ENCODE measurements around the gene C19orf47. TPM values are rescaled to one million over a fixed set of nuclear protein-coding genes. Genes with fewer than 3 reads are reported as not detected.

C19orf47 gene
- total and polyA plus RNA-seq, 2 donors (not counting 3 experiments of a cell fraction or from before 2014, with no cell fraction given) = 16.4 to 27.0 TPM

DNA sequence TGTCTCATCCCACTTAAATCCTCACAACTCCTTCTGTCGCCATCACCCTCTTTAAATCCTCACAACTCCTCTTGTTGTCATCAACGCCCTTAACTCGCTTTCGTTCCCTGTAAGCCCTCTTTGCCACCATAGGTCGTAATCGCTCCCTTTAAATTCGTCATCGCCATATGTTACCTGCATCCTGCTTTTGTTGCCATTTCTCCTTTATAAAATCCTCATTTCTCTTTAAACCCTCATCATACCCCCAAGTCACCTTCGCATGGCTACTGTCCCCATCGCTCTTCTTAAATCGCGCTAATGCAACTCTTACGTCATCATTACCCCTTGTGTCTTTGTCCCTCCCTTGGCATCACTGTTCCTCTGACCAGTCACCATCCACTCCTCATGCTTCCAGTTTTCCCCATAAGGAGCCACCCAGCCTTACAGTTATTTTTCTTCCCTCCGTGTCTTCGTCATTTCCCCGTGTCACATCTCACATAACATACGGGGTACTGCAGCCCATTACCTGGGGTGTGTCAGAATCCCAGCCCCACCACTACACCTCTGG lies 837 bp upstream of the C19orf47 start:
- intact Hi-C loops (cut with micrococcal nuclease) (loop anchor here (1.0 to 5.0 kb wide), 6 partner anchors 53 to 248 kb away; partner anchors contain the start of genes AKT2, BLVRB and SPTBN4), dilution Hi-C loops (cut with MboI; ENCODE audit: extremely low pct_ligation_motif_present, low sequenced_read_pairs) (no loop called here)
- DNase-seq (ENCODE audit: low read depth, low spot score) = peak; percentile 55
- TSS peak; percentile 68 for BruUV-seq (replicated peaks)
- peak overlapping the region; percentile 97 for H3K4me2 ChIP-seq (ENCODE audit: insufficient read depth, low read length)
- peaks cover 13% of the 10 kb centered on the region for H3K4me1 ChIP-seq (ENCODE audit: control insufficient read depth, extremely low read depth, insufficient read depth, low read length)
- no peak for FAIRE-seq
- TF ChIP-seq JUN (IDR thresholded peaks at IDR 0.05; ENCODE audit: borderline replicate concordance, insufficient read depth, insufficient read length, low read depth) = no peak
- H3K79me2 ChIP-seq (ENCODE audit: control insufficient read depth, insufficient read depth, low read length) = peaks cover 31% of the 10 kb centered on the region
- H3K9ac ChIP-seq (replicated peaks; ENCODE audit: extremely low read depth, insufficient read depth, low read length) = peak overlapping the region; percentile 92
- no peaks in the 10 kb centered on the region for H3K27me3 ChIP-seq (ENCODE audit: control insufficient read depth in 2 of 2, insufficient read depth in 2 of 2, low read length in 2 of 2)
- H3K4me3 ChIP-seq (replicated peaks in 1 of 3; ENCODE audit: insufficient read depth in 1 of 3, low read depth in 1 of 3, low read length in 3 of 3) = peak overlapping the region; percentile 65 to 98 (median 91)
- ChIA-PET CTCF (interaction anchor here (1.2 to 1.6 kb wide), 2 partner anchors 27 to 250 kb away, joined by 3 read pairs; no protein-coding TSS in a partner anchor), POLR2A (interaction anchor here (0.9 kb wide), 1 partner anchor 17 kb away, joined by 6 read pairs; no protein-coding TSS in a partner anchor)
- no peaks in the 10 kb centered on the region for H4K20me1 ChIP-seq (replicated peaks; ENCODE audit: control insufficient read depth, extremely low read depth, insufficient read depth, low read length)
- H3K9me3 ChIP-seq (replicated peaks; ENCODE audit: control insufficient read depth, insufficient read depth, low read length) = no peaks in the 10 kb centered on the region
- peak overlapping the region; percentile 93 for H2AFZ ChIP-seq (ENCODE audit: low read depth, low read length)
- H3K9me1 ChIP-seq (replicated peaks; ENCODE audit: control insufficient read depth, extremely low read depth, insufficient read depth, low read length) = no peaks in the 10 kb centered on the region
- peak overlapping the region; percentile 69 for H3K27ac ChIP-seq (ENCODE audit: insufficient read depth, low read depth, low read length)
- H3K36me3 ChIP-seq (ENCODE audit: control insufficient read depth in 2 of 2, extremely low read depth in 1 of 2, insufficient read depth in 2 of 2, low read length in 2 of 2) = no peaks in the 10 kb centered on the region

DNA sequence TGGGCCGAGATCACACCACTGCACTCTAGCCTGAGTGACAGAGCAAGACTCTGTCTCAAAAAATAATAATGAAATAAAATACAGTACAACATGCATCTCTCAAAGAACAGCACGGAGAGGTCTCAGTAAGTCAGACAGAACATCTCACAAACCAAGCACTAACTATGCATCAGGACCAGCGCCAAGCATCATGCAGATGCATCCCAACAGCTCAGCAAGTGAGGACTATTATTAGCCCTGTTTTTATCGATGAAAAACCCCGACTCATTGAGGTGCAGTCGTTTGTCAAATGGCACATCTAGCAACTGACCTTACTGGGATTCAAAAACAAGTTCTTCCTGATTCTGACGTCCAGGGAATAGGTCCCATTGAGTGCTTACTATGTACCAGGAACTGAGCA lies 3.8 kb downstream of the C19orf47 start:
- CTCF ChIA-PET = interaction anchor here (0.8 kb wide), 1 partner anchor 39 kb away, joined by 4 read pairs; no protein-coding TSS in a partner anchor

More for the DNA sequence above, 3.8 kb downstream of the C19orf47 start:
- Histone ChIP-seq H3K4me1 (ENCODE audit: control insufficient read depth, extremely low read depth, insufficient read depth, low read length) (peaks cover 12% of the 10 kb centered on the region), H3K27ac (ENCODE audit: insufficient read depth, low read depth, low read length) (no peak overlapping the region), H3K27me3 (ENCODE audit: control insufficient read depth in 2 of 2, insufficient read depth in 2 of 2, low read length in 2 of 2) (no peaks in the 10 kb centered on the region), H3K9ac (replicated peaks; ENCODE audit: extremely low read depth, insufficient read depth, low read length) (no peak overlapping the region), H3K79me2 (ENCODE audit: control insufficient read depth, insufficient read depth, low read length) (peaks cover 37% of the 10 kb centered on the region), H3K9me1 (replicated peaks; ENCODE audit: control insufficient read depth, extremely low read depth, insufficient read depth, low read length) (no peaks in the 10 kb centered on the region), H3K4me3 (replicated peaks in 1 of 3; ENCODE audit: insufficient read depth in 1 of 3, low read depth in 1 of 3, low read length in 3 of 3) (no peak overlapping the region), H2AFZ (ENCODE audit: low read depth, low read length) (no peak overlapping the region), H3K36me3 (ENCODE audit: control insufficient read depth in 2 of 2, extremely low read depth in 1 of 2, insufficient read depth in 2 of 2, low read length in 2 of 2) (no peaks in the 10 kb centered on the region), H3K9me3 (replicated peaks; ENCODE audit: control insufficient read depth, insufficient read depth, low read length) (no peaks in the 10 kb centered on the region), H3K4me2 (ENCODE audit: insufficient read depth, low read length) (no peak overlapping the region), H4K20me1 (replicated peaks; ENCODE audit: control insufficient read depth, extremely low read depth, insufficient read depth, low read length) (no peaks in the 10 kb centered on the region)
- dilution Hi-C loops (cut with MboI; ENCODE audit: extremely low pct_ligation_motif_present, low sequenced_read_pairs) (no loop called here), intact Hi-C loops (cut with micrococcal nuclease) (no loop called here)
- no peak for TF ChIP-seq MAX (IDR thresholded peaks at IDR 0.05; ENCODE audit: insufficient read depth, insufficient read length)
- no peak for TF ChIP-seq POLR2AphosphoS5 (IDR thresholded peaks at IDR 0.05; ENCODE audit: insufficient read depth, low read depth, low read length)
- no peak for TF ChIP-seq EZH2 (IDR thresholded peaks at IDR 0.05; ENCODE audit: borderline replicate concordance, low read depth, low read length, severe bottlenecking)
- no peak for TF ChIP-seq MYC (IDR thresholded peaks at IDR 0.05; ENCODE audit: low read depth, low read length)
- TF ChIP-seq JUN (IDR thresholded peaks at IDR 0.05; ENCODE audit: borderline replicate concordance, insufficient read depth, insufficient read length, low read depth) = no peak
- no peak for TF ChIP-seq POLR2A (IDR thresholded peaks at IDR 0.05; ENCODE audit: low read depth, low read length)
- TF ChIP-seq FOS (IDR thresholded peaks at IDR 0.05; ENCODE audit: borderline replicate concordance, insufficient read depth, low read length) = no peak
- no peak for TF ChIP-seq CTCF (IDR thresholded peaks at IDR 0.05; ENCODE audit: extremely low read depth in 1 of 2, insufficient read depth in 1 of 2, low read depth in 1 of 2, low read length in 2 of 2)
- no peak for TF ChIP-seq GATA2 (IDR thresholded peaks at IDR 0.05; ENCODE audit: insufficient read depth, insufficient read length, low read depth, low read length)
- FAIRE-seq = no peak
- POLR2A ChIA-PET = no interaction called here
- BruUV-seq (replicated peaks) = no TSS peak
- DNase-seq (ENCODE audit: low read depth, low spot score) = no peak

All from endothelial cell of umbilical vein (primary cell).